Parietal lobe (tissue), 1 donor: ENCODE results near the gene A1CF. TPM values are rescaled to one million over a fixed set of nuclear protein-coding genes. Genes with fewer than 3 reads are reported as not detected.

Experiments used
- total RNA-seq: library from RNA; depleted of rRNA; stranded (reverse); fragments of >200 nt; gene quantifications from one replicate; pipeline ENCODE4 v1.2.3, GENCODE V29; 2014

Gene A1CF, protein sequence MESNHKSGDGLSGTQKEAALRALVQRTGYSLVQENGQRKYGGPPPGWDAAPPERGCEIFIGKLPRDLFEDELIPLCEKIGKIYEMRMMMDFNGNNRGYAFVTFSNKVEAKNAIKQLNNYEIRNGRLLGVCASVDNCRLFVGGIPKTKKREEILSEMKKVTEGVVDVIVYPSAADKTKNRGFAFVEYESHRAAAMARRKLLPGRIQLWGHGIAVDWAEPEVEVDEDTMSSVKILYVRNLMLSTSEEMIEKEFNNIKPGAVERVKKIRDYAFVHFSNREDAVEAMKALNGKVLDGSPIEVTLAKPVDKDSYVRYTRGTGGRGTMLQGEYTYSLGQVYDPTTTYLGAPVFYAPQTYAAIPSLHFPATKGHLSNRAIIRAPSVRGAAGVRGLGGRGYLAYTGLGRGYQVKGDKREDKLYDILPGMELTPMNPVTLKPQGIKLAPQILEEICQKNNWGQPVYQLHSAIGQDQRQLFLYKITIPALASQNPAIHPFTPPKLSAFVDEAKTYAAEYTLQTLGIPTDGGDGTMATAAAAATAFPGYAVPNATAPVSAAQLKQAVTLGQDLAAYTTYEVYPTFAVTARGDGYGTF
- not detected for total RNA-seq

GRCh38 chr10:50885097-50885859 lies at the start of gene A1CF:
A1CF (minus strand) TSS chr10:50885627; CDS start chr10:50859940, 25,687 bp downstream.

Other genes with a start within 250 kb of the A1CF start
- gene ASAH2B, start 145.7 kb downstream of the A1CF start, total RNA-seq: 12.2 TPM
- 27.2 TPM for gene PRKG1, start 188.9 kb upstream of the A1CF start, total RNA-seq